HG03175 (cell line): ENCODE results near the gene RECK.

Experiments
- ATAC-seq: cut with Tn5 transposase; IDR thresholded peaks from one replicate; pipeline ENCODE4 v1.9.1; 2021; ENCODE audit warnings: mild to moderate bottlenecking, moderate library complexity; ENCODE audit not compliant: unreplicated experiment

RECK gene

DNA sequence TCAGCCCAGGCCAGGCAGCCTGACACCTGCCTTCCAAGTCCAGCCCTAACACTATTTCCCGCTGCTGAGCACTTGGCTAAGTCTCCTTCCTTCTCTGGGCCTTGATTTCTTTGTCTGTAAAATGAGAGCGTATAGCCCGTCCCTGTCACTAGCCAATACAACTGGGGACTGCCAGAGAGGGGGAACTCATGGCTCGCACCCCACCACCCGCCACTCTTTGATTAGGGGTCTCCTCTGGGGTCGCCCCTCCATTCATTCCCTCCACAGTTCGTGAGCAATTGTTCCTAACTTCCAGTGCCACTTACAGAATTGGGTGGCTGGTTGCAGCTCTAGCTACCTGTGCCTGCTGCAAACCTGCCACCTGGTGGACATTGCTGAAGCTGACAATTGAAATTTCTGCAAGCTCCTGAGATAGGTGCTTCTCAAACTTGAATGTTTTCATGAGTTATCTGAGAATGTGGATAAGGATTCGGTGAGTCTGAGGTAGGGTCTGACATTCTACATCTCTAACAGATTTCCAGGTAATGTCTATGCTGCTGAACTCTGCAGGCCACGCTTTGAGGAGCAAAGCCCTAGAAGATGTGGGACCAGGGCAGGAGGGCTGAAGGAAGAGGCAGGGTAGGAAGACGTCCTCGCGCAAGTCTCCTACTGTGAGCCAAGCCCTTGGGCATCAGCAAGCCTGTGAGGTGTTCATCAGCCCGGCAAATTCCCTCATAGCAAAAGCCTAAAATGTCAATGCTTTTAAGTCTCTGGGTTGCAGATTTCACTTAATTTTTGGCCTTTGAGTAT is 13.3 kb upstream of the RECK start:
- no peak for ATAC-seq

DNA sequence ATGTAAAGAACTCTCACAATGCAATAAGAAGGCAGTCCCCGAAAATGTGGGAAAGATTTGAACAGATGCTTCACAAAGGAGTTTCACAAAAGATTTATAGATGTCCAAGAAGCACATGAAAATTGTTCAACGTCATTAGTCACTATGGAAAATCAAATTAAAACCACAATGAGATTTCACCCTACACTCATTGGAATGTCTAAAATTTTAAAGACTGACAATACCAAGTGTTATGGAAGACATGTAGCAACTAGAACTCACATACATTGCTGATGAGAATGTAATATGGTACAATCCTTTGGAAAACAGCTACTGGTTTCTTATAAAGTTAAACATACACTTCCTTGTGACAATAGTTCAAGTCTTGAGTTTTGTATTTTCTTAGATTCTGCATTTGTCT is 11.0 kb upstream of the RECK start:
- ATAC-seq: no peak

DNA sequence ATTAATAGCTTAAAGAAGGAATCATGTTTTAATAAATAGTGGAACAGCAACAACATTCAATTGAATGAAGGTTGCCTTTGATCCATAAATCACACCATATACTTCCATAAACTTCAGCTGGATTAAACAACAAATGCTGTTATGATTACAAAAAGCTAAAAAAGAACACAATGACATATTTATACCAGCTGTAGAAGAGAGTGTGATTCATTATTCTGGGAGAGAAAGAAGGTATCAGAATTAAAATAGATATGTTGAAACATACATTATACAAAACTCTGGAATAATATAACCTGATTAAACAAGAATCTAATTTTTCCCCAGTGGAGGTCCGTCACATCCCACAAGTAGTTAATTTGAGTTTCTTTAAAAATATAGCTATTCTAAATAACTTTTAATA is 7.5 kb upstream of the RECK start:
- ATAC-seq: no peak

DNA sequence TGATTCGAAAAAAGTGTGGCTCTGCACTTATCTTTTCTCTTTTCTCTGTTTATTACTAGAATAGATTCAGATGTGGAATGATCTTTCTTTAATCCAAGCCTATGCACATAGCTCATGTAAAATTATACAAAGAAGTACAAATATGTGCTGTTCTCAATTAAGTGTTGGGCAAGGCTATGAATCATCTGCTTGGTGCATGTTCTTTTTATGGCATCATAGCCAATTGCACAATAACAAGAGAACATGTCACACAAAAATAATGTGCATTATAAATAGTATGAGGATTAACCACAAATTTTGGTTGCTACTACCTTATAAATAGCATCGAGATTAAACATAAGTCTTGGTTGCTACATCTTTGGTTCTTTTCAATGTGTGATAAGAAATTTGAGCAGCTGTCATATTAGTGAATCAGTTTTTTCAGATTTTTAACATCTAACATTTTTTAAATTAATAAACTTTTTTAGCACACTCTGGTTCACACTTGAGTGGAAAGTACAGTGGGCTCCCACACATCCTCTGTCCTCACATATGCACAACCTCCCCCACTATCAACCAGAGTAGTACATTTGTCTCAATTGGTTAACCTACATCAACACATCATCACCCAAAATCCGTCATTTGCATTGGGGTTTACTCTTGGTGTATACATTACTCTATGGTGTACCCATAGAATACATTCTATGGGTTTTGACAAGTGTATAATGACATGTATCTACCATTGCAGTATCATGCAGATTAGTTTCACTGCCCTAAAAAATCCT is 6.8 kb upstream of the RECK start:
- no peak for ATAC-seq

DNA sequence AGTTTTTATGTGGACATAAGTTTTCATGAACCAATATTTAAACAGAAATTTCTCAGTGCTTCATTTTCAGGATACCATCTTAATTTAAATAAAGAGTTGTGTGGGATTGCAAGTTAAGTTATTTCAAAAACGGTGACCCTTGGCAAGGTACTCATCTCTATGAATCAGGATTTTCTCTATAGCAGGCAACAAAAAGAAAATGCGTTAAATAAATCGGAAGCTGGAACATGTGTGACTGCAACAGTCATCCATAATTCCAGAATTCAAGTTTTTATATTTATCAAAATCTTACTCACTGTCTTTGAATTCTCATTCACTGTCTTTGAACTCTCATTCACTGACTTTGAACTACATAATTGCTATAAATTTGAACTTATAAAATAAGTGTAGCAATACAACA is 5.8 kb upstream of the RECK start:
- no peak for ATAC-seq

DNA sequence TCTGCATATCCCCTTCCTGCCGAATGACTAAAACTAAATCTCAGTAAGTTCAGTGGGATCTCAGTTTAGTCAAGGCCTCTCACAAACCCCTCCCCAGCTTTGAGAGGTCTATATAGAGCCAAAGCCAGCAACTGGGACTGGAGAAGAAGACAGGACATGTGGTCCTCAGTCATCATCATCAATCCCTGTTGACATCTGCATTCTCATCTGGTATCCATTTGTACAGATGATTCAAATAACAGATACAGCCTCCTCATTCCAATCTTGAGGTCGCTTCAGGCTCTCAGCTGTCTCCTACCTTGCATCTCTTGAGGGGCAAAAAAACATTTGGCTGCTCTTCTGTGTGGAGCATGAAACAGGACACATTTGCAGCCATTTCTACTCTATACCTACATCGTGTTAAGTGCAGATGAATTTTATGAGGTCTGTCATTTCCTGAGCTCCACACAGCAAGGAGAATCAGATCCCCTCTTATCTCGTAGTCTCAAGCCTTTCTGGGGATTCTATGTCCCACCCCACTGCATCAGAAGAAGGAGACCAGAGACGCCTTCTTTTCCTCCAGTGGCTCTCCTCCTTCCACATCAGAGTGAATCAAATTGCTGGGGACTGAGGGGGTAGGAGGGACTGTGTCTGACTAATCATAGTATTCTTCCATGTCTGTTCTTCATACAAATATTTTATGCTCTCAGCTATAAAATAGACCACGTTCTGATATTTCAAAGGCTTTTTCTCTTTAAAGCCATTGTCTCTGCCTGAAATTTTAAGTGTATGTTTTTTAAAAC is 4.7 kb upstream of the RECK start:
- no peak for ATAC-seq

DNA sequence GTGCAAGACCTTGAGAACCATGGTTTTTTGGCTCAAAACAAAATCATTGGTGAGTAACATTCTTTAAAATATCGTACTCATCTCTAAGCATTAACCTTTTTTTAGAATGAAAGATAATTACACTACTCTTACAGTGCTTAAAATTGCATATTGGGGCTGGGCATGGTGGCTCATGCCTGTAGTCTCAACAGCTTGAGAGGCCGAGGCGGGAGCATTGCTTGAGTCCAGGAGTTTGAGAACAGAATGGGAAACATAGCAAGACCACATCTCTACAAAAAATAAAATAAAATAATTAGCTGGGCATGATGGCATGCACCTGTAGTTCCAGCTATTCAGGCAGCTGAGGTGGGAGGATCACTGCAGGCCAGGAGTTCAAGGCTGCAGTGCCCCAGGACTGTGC is 2.9 kb upstream of the RECK start:
- ATAC-seq: no peak

DNA sequence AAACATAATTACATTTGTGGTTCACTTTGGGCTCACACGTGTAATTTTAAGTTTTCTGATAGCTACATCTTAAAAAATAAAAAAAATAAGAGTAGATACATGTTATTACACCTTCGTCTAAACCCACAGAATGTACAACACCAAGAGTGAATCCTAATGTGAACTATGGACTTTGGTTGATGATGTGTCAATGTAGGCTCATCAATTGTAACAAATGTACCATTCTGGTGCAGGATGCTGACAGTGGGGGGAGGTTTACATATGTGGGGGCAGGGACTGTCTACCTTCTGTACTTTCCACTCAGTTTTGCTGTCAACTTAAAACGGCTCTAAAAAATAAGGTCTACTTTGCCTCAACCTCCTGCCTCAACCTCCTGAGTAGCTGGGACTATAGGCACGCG is 2.5 kb upstream of the RECK start:
- ATAC-seq: no peak

DNA sequence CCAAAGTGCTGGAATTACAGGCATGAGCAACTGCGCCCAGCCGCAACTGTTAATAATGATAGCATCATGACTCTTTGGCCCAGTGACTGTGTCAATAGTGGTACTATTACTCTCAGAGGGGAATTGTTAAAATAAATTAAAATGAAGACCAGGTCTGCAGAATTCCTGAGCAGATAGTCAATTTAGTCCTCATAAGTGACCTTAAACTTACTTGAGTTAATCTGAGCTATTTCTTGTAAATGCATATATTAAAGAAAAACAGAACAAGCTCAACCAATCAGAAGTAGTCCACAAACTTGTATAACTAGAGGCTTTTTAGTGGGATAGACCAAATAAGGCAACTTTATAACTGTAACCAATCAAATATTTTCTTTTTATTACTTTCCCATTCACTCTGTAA is 1.7 kb upstream of the RECK start:
- ATAC-seq: no peak

DNA sequence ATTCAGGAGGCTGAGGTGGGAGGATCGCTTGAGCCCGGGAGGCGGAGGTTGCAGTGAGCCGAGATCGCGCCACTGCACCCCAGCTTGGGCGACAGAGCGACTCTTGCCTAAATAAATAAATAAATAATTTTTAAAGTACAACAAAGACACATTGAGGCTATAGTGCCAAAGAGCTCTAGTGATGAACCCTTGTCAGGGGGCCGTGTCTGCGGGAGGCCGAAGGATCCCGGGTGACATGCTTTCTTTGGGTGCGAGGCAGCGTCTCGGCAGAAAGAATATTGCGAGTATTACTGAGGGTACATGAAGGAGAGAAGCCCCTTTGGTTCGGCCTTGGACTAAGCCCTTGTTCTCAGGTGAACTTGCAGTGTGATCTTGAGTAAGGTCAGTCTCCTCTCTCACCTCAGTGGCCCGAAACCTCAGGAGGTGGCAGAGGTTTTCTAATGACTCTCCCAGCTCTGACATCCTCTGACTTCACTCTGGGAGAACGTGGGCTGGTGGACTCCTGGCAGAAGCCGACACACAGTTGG is 397 bp upstream of the RECK start:
- no peak for ATAC-seq

DNA sequence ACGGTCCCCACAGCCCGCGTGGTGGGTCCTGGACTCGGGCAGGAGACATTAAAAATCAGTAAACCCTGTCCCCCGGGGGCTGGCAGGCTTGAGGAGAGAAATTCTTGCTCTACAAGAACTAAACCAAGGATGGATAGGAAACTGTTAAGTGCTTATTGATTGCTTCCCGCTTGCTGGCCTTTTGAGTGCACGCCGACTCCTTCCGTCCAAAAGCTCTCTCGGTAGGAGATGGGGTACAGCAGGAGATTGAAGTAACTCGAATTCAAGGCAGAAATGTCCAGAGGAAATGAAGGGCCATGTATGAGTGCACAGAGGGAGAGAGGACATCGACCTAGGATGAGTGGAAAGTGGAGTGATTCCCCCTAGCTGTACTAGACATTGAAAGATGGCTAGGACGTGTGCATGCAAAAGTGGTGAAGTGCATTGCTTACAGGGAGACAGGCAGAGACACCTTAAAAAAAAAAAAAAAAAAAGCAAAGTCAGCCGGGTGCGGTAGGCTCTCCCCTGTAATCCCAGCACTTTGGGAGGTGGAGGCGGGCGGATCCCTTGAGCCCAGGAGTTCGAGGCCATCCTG is 923 bp downstream of the RECK start:
- no peak for ATAC-seq

DNA sequence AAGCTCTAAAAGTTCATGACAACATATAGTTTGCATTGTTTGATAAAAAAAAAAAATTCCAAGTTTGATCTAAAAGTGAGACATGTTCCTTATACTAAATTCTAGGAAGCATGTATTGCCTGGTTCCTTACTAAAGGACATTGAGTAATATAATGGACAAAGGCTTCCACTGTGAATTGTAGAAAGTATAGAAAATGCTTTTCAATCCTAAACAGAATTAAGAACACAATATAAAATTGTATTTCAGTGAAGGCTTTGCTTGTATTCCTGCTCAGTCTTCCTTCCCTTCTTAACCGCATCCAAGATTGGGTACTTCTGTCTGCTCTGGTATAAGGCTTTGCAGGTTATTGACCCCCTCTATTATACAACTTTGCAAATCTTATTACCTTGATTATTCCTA is 2.4 kb downstream of the RECK start:
- no peak for ATAC-seq

DNA sequence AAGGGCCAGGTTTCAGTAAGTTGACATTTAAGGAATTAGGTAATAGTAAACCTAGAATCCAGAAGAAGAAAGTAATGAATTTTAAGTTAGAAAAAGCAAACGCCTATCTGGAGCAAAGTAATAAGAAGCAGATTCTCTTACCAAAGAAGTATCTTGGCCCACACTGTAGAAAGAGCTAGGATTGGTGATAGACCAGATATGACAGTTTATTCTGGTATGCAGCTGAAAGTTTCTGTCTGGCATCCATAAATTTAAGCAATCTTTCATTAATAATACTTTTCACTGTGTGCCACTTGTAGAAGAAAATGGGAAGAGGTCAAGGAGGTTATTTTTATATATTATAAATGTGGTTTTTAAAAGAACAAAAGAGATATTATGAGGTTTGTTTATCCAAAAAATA is 3.0 kb downstream of the RECK start:
- no peak for ATAC-seq

DNA sequence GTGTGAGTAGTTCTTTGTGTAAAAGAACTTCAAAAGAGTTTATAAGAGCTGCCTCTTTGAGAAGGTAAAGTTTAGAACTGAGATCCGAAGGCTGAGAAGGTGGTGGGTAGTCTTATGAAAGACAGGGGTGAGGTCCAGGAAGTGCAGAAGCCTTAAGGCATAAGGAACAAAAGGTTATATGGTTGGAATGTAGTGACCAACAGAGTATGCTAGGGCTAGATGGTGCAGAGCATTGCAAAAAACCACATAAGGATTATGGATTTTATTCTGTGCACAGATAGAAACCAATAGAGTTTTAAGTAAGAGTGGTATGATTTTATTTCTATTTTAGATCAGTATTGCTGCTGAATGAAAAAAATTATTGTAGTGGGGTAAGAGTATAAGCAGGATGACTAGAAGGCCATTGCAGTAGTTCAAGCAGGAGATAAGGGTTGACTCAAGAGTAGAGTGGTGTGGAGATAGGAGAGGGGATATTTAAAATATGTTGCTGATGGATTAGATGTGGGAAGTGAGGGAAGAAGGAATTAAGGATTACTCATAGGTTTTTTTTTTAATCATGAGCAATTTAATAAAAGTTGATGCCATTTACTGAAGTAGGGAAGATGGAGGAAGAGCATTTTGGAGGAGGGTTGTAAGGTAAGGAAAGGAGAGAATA is 3.7 kb downstream of the RECK start:
- ATAC-seq: no peak

DNA sequence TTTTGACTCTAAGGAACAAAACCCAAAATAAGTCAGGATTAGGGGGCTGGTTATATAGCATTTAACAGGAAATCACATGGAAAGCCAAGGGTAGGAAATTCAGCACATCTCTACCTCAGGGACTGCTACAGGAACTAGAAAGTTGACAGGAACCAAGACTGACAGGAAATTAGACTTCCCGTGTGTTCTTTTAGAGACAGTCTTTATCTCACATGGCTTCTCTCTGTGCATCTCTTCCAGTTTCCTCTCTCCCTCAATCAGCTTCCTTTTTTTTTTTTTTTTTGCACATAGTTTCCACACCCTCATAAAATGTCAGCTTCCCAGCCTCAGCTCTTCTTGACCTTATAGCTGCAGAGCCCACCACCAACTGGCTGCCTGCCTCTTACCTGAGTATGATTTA is 4.8 kb downstream of the RECK start:
- ATAC-seq: no peak

DNA sequence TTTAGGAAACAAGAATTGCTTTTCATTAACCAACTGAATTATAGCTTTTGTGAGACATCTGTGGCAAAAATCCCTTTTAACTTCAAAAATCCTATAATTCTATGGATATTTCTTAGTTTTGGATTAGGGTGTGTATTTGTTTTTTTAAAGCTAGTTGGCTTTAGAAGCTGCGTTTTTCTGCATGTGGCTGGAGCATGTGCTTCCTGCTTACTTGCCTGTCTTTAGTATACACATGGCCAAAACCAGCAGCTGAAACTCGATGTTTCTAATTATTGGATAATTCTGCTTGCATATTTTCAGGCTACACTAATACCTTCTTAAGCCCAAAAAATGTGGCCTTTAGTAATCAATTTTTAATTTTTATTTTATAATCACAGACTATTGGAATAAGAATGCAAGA is 8.9 kb downstream of the RECK start:
- ATAC-seq: no peak

DNA sequence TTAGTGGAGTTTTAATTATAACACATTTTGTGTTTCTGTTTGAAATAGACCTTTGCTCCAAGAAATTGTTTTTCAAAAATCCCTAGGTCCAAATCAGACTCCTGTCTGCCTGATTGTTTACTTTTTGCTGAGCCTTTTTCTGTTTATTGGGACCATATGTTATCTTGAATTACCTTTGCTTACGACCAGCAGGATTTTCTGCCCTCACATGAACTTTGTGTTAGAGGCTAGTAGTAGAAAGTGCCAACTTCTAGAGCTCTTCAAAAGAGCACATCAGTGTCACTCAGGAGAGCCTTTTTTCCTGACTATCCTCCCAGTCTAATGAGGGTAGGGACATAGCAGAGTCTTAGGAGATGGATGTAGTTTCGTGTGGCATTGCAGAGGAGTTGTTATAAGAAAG is 10.2 kb downstream of the RECK start:
- no peak for ATAC-seq

DNA sequence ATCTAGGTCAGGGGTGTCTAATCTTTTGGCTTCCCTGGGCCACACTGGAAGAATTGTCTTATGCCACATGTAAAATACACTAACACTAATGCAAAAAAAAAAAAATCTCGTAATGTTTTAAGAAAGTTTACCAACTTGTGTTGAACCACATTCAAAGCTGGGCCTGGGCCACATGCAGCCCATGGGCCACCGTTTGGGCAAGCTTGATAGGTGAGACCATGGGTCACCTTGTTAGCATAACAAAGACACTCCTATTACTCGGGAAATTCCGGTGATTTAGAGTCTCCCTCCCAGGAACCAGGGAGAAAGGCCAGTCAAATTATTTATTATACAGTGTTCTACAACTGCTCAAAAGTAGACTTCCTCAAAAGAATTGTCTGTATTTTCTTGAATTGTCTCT is 12.7 kb downstream of the RECK start:
- ATAC-seq: no peak

DNA sequence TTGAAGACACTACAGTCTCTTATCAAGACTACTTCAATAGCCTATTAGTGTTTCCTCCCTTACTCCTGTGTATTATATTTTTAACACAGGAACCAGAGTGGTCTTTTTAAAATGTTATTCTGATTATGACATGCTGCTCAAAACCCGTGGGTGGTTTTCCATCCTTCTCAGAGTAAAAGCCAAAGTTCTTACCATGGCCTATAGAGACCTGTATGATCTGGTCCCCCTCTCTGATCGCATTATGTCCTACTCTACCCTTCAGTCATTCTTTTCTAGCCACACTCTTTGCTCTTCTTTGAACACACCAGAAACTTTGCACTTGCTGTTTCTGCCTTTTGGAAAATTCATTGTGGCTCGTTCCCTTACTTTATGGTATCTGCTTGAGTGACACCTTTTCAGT is 13.8 kb downstream of the RECK start:
- ATAC-seq: no peak

DNA sequence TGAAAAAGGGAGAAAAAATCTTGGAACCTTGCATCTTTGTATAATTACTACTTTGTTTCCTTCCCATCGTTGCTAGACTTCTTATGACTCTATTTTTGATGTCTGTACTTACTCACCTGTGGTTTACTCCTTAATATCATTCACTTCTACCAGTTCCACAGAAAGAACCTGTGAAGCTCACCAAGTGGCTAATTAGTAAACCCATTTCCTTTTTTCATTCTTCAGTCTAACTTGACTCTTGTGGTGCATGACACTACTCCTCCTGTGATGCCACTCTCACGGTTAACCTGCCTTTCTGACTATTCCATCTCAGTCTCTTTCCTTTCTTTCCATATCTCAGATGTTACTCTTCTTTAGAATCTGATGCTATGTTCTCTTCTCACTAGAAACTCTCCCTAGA is 14.6 kb downstream of the RECK start:
- no peak for ATAC-seq

DNA sequence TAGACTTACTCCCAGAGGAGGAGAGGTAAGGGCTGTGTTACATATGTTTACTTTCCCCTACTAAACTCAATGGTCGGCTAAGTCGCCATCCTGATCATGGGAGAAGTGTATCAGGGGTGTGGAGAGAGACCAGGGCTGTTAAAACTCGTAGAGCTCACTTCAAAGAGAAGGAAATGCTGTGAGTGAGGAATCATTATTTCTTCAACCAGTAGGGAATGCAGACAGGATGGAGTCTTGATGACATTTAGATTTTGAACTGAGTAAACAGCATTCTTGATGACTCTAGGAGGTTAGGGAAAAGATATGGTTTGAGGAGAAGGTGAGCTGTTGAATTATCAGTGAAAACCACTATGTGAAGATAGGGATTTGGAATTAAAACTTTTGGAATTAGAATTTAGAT is 17.3 kb downstream of the RECK start:
- no peak for ATAC-seq
